Tibial artery (tissue), 4 donors: ENCODE results near the gene TACR1.

ENCODE experiments used
- DNase-seq, 2 donors: peaks; one replicate each; pipeline ENCODE4 v3.0.0-alpha.2; 2019
- H3K27ac ChIP-seq, 2 donors: fragments of 200-600 bp; sonication (generic) in 1 of 2; 1 replicate in 1 of 2; 2 replicates in 1 of 2; pipeline ENCODE4 v1.5.1; 2018 to 2019; ENCODE audit warnings: mild to moderate bottlenecking in 1 of 2
- H3K27me3 ChIP-seq, 2 donors: fragments of 200-600 bp; sonication (generic) in 1 of 2; one replicate each; pipeline versions ENCODE4 v1.5.1 to v1.6.0; 2016 to 2019
- H3K36me3 ChIP-seq, 3 donors: fragments of 200-600 bp; sonication (generic) in 2 of 3; one replicate each; pipeline ENCODE4 v1.5.1; 2016 to 2019; ENCODE audit warnings: mild to moderate bottlenecking in 2 of 3
- H3K4me1 ChIP-seq, 4 donors: fragments of 200-600 bp; sonication (generic) in 2 of 4; 1 replicate in 3 of 4; 2 replicates in 1 of 4; pipeline ENCODE4 v1.5.1; 2016 to 2019
- H3K4me3 ChIP-seq, 2 donors: fragments of 200-600 bp; sonication (generic) in 1 of 2; 1 replicate in 1 of 2; 2 replicates in 1 of 2; pipeline ENCODE4 v1.5.1; 2018 to 2019; ENCODE audit warnings: mild to moderate bottlenecking in 2 of 2
- H3K9me3 ChIP-seq, 3 donors: fragments of 200-600 bp; sonication (generic) in 1 of 3; one replicate each; pipeline ENCODE4 v1.5.1; 2016 to 2019
- intact Hi-C: fragments of 100-400 bp; cut with DNase I; formaldehyde crosslinking; loops from one replicate; pipeline ENCODE4 v1.15.0; 2023; ENCODE audit warnings: low total_unique reads
- TF ChIP-seq, protein P1 (sequence below), 2 experiments: fragments of 200-600 bp in 1 of 2; fragments of 450-650 bp in 1 of 2; IDR thresholded peaks; one replicate each; pipeline ENCODE4 v1.5.1; 2017 to 2019; ENCODE audit warnings: antibody characterized with exemption in 2 of 2, mild to moderate bottlenecking in 1 of 2, moderate library complexity in 1 of 2

TACR1 gene

DNA sequence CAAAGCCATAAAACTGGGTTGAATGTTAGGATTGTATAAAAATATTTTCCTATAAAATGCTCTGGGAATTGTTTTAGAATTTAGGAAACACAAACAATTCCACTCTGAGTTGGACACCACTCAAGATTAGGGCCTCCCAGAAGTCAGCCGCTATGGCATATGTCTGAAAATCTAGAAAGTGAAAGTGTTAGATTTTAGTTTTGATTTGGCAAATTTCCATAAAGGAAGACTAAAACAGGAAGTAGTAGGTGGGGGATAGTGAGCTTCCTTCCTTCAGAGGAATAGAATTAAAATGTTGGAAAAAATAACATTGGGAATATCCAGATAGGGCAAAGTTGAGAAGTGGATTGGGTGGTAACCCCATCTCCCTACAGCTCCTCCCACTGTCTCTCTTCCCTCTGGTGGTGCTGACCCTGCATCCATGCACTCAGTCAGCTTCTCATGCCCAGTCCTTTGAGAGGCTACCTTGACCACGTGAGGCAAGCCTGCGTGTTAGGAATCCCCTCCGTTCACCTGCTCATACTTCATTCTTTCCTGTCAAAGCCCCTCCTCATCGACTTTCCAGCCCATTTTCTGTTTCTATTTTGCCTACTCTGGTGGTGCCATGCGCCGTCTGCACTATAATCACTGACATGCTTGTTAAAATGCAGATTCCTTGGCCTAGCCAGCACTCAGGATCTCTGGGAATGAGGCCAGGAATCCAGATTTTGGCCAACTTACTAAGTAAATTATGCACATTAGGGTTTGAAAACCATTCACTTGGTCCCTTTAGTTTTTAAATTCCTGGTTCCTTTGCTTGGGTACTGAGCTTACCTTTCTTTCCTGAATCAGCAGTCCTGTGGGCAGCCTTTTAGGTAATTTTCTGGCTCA, 157.4 kb downstream of the TACR1 start:
- H3K4me1 ChIP-seq: peaks cover 0 to 18% (median 5%) of the 10 kb centered on the region in 4 donors
- TF ChIP-seq, protein P1, sequence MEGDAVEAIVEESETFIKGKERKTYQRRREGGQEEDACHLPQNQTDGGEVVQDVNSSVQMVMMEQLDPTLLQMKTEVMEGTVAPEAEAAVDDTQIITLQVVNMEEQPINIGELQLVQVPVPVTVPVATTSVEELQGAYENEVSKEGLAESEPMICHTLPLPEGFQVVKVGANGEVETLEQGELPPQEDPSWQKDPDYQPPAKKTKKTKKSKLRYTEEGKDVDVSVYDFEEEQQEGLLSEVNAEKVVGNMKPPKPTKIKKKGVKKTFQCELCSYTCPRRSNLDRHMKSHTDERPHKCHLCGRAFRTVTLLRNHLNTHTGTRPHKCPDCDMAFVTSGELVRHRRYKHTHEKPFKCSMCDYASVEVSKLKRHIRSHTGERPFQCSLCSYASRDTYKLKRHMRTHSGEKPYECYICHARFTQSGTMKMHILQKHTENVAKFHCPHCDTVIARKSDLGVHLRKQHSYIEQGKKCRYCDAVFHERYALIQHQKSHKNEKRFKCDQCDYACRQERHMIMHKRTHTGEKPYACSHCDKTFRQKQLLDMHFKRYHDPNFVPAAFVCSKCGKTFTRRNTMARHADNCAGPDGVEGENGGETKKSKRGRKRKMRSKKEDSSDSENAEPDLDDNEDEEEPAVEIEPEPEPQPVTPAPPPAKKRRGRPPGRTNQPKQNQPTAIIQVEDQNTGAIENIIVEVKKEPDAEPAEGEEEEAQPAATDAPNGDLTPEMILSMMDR (IDR thresholded peaks at IDR 0.05): no peak
- H3K36me3 ChIP-seq: no peaks in the 10 kb centered on the region
- no peak for DNase-seq
- H3K9me3 ChIP-seq: no peaks in the 10 kb centered on the region
- no peak overlapping the region for H3K4me3 ChIP-seq
- H3K27ac ChIP-seq: peak overlapping the region in 1 of 2 donors; percentile 33
- H3K27me3 ChIP-seq: no peaks in the 10 kb centered on the region
- intact Hi-C loops: no loop called here

DNA sequence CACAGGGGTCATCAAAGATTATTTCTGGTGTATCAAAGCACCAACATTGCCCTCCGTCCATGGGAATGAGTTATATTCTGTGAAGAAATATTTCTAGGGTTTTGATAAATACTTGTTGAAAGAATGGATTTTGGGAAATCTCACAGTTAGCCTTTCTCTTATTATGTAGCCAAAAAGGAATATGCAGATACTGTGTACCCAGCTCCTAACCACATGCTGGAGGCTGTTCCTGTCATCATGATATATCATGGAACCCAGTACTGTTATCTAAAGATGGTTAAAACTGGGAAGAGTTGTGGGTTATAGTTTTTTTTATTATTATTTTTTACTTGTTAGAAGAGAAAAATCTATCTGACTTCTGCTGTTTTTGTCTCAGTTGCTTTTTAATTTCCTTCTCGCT, 158.1 kb downstream of the TACR1 start:
- Histone ChIP-seq H3K36me3 (no peaks in the 10 kb centered on the region), H3K4me1 (peaks cover 0 to 15% (median 3%) of the 10 kb centered on the region in 4 donors), H3K27ac (peak overlapping the region in 1 of 2 donors; percentile 33), H3K27me3 (no peaks in the 10 kb centered on the region), H3K9me3 (no peaks in the 10 kb centered on the region), H3K4me3 (no peak overlapping the region)
- no peak for DNase-seq
- intact Hi-C loops: no loop called here
- TF ChIP-seq, protein P1 (IDR thresholded peaks at IDR 0.05): no peak

DNA sequence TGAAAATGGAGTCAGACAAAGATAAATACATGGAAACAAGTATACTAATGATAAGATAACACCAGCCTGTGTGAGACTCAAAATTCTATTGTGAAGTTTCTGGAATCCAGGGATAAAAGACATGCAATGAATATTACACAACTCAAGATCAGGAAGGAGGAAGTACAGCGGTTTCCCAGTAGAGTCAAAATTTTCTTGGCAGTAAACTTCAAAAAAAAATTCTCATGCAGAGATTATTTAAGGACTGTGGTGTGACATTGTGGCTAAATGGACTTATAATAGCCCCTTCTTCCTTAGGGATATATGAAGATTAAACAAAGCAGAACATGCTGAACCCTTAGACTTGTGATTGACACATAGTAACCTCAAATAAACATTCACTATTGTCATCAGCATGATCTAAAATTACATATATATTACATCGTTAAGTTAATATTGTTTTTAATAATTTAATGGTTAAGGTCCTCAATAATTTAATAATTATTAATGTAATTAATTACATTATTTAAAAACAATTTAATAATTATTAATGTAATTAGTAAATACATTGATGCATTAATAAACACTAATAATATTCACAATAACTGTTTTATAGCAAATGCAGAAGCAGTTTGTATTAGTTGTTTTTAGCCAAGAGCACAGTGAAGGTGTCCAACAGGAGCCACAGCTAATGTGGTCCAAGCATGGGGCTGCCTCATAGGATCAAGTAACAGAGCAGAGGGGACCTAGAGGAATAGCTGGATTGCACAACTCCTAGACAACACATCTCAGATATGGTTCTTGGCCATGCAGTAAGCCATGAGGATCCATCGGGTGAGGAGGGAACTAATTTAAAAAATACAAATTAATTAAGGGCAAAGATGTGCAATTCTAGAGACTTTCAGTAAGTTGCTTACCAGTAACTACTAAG, 163.6 kb downstream of the TACR1 start:
- intact Hi-C loops: no loop called here
- TF ChIP-seq, protein P1 (IDR thresholded peaks at IDR 0.05): no peak
- Histone ChIP-seq H3K27ac (no peak overlapping the region), H3K27me3 (no peaks in the 10 kb centered on the region), H3K4me1 (no peaks in the 10 kb centered on the region), H3K36me3 (no peaks in the 10 kb centered on the region), H3K9me3 (no peaks in the 10 kb centered on the region), H3K4me3 (no peak overlapping the region)
- no peak for DNase-seq

DNA sequence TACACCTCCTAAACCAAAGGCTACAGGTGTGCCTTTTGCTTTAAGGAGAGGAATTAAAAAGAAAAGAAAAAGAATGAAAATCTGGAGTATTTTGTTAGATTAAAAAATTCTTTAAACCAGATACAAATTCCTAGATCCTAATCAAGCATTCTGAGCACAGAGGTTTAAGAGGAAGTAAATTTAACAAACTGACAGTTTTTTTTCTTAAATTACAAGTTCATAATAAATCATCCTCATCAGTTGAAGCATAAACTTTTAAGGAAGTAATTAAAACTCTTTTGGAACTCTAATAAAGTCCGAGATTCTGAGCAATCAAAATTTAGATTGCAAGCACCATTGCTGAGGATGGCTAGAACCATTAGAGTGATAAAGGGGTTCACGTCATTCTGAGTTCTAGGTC, 165.8 kb downstream of the TACR1 start:
- Histone ChIP-seq H3K36me3 (no peaks in the 10 kb centered on the region), H3K27ac (no peak overlapping the region), H3K4me3 (no peak overlapping the region), H3K4me1 (no peaks in the 10 kb centered on the region), H3K9me3 (no peaks in the 10 kb centered on the region), H3K27me3 (no peaks in the 10 kb centered on the region)
- intact Hi-C loops: no loop called here
- TF ChIP-seq, protein P1 (IDR thresholded peaks at IDR 0.05): no peak
- DNase-seq: no peak

DNA sequence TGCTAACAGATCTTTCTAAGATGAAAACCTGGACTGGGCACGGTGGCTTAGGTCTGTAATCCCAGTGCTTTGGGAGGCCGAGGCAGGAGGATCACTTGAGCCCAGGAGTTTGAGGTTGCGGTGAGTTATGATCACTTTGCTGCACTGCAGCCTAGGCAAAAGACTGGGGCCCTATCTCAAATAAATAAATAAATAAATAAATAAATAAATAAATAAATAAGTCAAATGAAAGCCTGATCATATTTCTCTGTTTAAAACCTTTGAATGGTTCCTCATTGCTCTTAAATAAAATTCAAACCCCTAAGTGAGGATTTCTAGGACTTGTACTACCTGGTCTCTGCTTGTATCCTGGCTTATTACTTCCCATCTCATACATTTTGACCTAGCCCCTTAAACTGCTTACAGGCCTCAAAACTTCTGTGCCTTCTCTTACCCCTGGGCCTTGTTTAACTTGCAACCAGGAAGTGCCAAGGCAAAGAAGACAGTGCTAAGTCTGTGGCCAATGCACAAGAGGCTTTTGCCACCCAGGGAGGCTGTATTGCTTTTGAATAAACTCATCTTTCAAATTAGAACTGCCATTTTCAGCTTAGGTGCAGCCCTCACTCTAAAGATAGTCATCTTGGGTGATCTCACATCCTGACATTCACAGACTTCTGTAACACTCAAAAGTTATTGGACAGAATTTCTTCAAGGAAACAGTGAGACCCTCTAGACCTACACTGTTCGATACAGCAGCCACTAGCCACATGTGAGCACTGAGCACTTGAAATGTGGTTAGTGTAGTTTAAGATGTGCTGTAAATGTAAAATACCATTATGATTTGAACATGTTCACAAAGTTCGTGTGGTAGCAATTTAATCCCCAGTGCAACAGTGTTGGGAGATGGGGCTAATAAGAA, 167.2 kb downstream of the TACR1 start:
- TF ChIP-seq, protein P1 (IDR thresholded peaks at IDR 0.05): no peak
- DNase-seq: no peak
- H3K4me1 ChIP-seq: no peaks in the 10 kb centered on the region
- intact Hi-C loops: no loop called here
- H3K36me3 ChIP-seq: no peaks in the 10 kb centered on the region
- H3K27ac ChIP-seq: no peak overlapping the region
- no peaks in the 10 kb centered on the region for H3K9me3 ChIP-seq
- H3K4me3 ChIP-seq: no peak overlapping the region
- H3K27me3 ChIP-seq: no peaks in the 10 kb centered on the region
